ENCODE results near the gene TNP1. TPM values are rescaled to one million over a fixed set of nuclear protein-coding genes. Genes with fewer than 3 reads are reported as not detected.

Gene TNP1
- total RNA-seq, 1 donor from 2014 or later: not detected

- intact Hi-C loops (cut with micrococcal nuclease): no loop called here
- no peak overlapping the region for H3K4me3 ChIP-seq
- no peaks in the 10 kb centered on the region for H3K36me3 ChIP-seq
- peaks cover 5% of the 10 kb centered on the region for H3K9me3 ChIP-seq (replicated peaks)
- H3K27ac ChIP-seq (replicated peaks): peak overlapping the region; percentile 29
- no peaks in the 10 kb centered on the region for H3K27me3 ChIP-seq (ENCODE audit: low read depth)
- no peak for DNase-seq
- peaks cover 39% of the 10 kb centered on the region for H3K4me1 ChIP-seq
- TF ChIP-seq, protein P1, sequence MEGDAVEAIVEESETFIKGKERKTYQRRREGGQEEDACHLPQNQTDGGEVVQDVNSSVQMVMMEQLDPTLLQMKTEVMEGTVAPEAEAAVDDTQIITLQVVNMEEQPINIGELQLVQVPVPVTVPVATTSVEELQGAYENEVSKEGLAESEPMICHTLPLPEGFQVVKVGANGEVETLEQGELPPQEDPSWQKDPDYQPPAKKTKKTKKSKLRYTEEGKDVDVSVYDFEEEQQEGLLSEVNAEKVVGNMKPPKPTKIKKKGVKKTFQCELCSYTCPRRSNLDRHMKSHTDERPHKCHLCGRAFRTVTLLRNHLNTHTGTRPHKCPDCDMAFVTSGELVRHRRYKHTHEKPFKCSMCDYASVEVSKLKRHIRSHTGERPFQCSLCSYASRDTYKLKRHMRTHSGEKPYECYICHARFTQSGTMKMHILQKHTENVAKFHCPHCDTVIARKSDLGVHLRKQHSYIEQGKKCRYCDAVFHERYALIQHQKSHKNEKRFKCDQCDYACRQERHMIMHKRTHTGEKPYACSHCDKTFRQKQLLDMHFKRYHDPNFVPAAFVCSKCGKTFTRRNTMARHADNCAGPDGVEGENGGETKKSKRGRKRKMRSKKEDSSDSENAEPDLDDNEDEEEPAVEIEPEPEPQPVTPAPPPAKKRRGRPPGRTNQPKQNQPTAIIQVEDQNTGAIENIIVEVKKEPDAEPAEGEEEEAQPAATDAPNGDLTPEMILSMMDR (IDR thresholded peaks at IDR 0.05; ENCODE audit: borderline replicate concordance): no peak
These were observed 29.2 kb upstream of the TNP1 start for GRCh38 chr2:216888887-216889622.

DNA sequence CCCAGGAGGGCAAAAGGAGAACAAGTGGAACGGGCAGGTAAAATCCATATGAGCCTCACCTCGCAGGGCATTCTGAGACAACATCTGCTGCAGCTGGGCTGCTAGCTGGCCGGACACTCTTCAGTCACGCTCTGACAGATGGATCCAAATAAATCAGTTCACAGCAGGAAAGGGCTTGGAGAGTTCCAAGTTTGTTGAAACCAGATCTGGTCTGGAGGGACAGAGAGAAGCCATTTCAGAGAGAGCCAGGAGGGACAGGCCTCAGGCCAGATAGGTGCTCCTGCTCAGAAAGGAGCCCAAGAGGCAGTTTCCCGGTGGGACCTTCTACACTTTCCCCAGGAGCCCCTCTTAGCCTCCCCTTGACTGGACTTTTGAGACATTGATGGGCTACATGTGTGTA lies 28.2 kb upstream of the TNP1 start:
- intact Hi-C loops (cut with micrococcal nuclease): no loop called here
- H3K27ac ChIP-seq (replicated peaks): no peak overlapping the region

DNA sequence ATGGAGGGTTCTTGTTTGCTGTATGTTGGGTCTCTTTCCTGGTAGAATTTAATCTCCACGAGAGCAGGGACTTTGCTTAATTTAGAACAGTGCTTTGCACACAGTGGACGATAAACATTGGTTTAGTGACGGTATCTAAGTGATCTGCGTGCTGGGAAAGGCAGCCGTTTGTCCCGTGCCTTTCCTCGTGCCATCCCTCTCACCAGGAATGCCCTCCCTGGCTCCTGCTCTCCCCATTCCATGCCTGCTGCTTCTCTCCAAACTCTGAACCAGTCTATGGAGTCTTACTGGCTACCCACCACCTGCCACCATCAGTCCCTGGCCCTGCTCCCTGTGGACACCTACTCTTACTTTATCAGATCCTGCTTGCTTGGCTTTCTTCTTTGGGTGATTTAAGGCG lies 27.3 kb upstream of the TNP1 start:
- intact Hi-C loops (cut with micrococcal nuclease): no loop called here
- peaks cover 5% of the 10 kb centered on the region for H3K9me3 ChIP-seq (replicated peaks)
- no peak overlapping the region for H3K27ac ChIP-seq (replicated peaks)
- DNase-seq: no peak
- H3K27me3 ChIP-seq (ENCODE audit: low read depth): no peaks in the 10 kb centered on the region
- TF ChIP-seq, protein P1 (IDR thresholded peaks at IDR 0.05; ENCODE audit: borderline replicate concordance): no peak
- H3K4me1 ChIP-seq: peaks cover 55% of the 10 kb centered on the region
- H3K4me3 ChIP-seq: no peak overlapping the region
- H3K36me3 ChIP-seq: no peaks in the 10 kb centered on the region

More for the DNA sequence above, 28.2 kb upstream of the TNP1 start:
- no peaks in the 10 kb centered on the region for H3K27me3 ChIP-seq (ENCODE audit: low read depth)
- H3K4me1 ChIP-seq: peaks cover 49% of the 10 kb centered on the region
- DNase-seq: no peak
- TF ChIP-seq, protein P1 (IDR thresholded peaks at IDR 0.05; ENCODE audit: borderline replicate concordance): no peak
- no peak overlapping the region for H3K4me3 ChIP-seq
- H3K9me3 ChIP-seq (replicated peaks): peaks cover 5% of the 10 kb centered on the region
- no peaks in the 10 kb centered on the region for H3K36me3 ChIP-seq

DNA sequence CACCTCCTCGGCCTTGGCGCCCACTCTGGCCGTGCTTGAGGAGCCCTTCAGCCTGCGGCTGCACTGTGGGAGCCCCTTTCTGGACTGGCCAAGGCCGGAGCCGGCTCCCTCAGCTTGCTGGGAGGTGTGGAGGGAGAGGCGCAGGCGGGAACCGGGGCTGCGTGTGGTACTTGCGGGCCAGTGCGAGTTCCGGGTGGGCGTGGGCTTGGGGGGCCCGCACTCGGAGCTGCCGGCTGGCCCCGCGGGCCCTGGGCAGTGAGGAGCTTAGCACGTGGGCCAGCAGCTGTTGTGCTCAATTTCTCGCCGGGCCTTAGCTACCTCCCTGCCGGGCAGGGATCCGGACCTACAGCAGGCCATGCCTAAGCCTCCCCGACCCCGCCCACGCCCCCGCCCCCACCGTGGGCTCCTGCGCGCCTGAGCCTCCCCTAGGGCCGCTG lies 25.3 kb upstream of the TNP1 start:
- H3K4me3 ChIP-seq: no peak overlapping the region
- intact Hi-C loops (cut with micrococcal nuclease): no loop called here
- no peak overlapping the region for H3K27ac ChIP-seq (replicated peaks)
- H3K9me3 ChIP-seq (replicated peaks): no peaks in the 10 kb centered on the region
- H3K36me3 ChIP-seq: no peaks in the 10 kb centered on the region
- H3K4me1 ChIP-seq: peaks cover 55% of the 10 kb centered on the region
- TF ChIP-seq, protein P1 (IDR thresholded peaks at IDR 0.05; ENCODE audit: borderline replicate concordance): no peak
- no peak for DNase-seq
- H3K27me3 ChIP-seq (ENCODE audit: low read depth): no peaks in the 10 kb centered on the region

- H3K4me3 ChIP-seq: no peak overlapping the region
- H3K9me3 ChIP-seq (replicated peaks): no peaks in the 10 kb centered on the region
- no peaks in the 10 kb centered on the region for H3K36me3 ChIP-seq
- intact Hi-C loops (cut with micrococcal nuclease): no loop called here
- DNase-seq: no peak
- TF ChIP-seq, protein P1 (IDR thresholded peaks at IDR 0.05; ENCODE audit: borderline replicate concordance): no peak
- H3K27ac ChIP-seq (replicated peaks): no peak overlapping the region
- H3K4me1 ChIP-seq: peaks cover 52% of the 10 kb centered on the region
- no peaks in the 10 kb centered on the region for H3K27me3 ChIP-seq (ENCODE audit: low read depth)
These were observed 24.5 kb upstream of the TNP1 start for GRCh38 chr2:216884347-216884746.
